AG04449 (cell line): Measurements from ENCODE around the gene TMEM129.

Experiments
- CTCF ChIA-PET: fragments of 350-600 bp; formaldehyde crosslinking; extraction: SDS; loops from one replicate; lab custom pipeline; 2021; ENCODE audit warnings: antibody characterized with exemption; lab: Yijun Ruan, JAX
- POLR2A ChIA-PET: fragments of 400-600, 350-600 bp; formaldehyde crosslinking; extraction: SDS; loops from one replicate; lab custom pipeline; 2020; ENCODE audit warnings: antibody characterized with exemption, inconsistent platforms; lab: Yijun Ruan, JAX
- DNase-seq: peaks from one replicate; pipeline ENCODE4 v3.0.0-alpha.2; 2010; ENCODE audit warnings: low read depth, low spot score
- H3K4me3 ChIP-seq: 2 replicates; pipeline ENCODE4 v1.5.1; 2011; ENCODE audit warnings: low read depth, mild to moderate bottlenecking, control low read depth, low read length
- TF ChIP-seq, protein P1 (sequence below): IDR thresholded peaks from one replicate; pipeline ENCODE4 v1.5.1; 2011; ENCODE audit warnings: mild to moderate bottlenecking, moderate library complexity, low read length, control low read depth, inconsistent platforms; ENCODE audit not compliant: insufficient read depth; ENCODE audit errors: missing control alignments

The TMEM129 gene

DNA sequence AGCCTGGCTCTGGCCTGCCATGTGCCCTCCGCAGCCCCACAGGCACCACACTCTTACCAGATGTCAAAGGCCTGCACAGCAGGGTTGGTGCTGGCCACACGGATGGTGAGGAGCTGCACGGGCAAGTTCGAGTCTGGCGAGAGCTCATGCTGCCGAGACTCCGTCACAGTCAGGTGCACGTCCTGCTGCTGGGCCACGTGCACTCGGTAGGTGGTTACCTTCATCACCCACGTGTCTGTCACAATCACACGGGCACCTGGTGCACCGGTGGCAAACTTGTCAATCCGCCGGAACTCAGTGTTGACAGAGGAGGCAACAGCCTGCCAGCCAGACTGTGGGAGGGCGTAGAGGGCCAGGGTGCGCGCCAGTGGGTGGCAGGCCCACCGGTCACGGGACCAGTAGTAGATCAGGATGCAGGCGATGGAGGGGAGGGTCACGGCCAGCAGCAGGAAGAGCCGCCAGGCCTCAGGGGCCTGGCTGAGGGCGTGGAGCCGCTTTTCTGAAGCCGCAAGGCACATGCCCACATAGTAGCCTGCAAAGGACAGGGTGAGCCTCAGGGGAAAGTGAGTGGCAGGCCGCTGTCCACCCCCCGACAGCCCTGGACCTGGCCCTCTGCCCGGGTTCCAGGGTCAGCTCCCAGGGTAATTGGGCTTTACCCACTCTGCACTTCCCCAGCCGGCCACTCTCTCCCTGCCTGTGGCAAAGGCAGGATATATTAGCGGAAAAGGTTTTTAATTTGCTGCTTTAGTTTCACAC is 2.9 kb downstream of the TMEM129 start:
- POLR2A ChIA-PET = interaction anchor here (0.6 kb wide), 1 partner anchor 21 kb away, joined by 3 read pairs; no protein-coding TSS in a partner anchor
- CTCF ChIA-PET = interaction anchor here (1.1 to 15.3 kb wide), 5 partner anchors 8 to 193 kb away, joined by 4 to 268 read pairs (median 4); no protein-coding TSS in a partner anchor
- no peak overlapping the region for H3K4me3 ChIP-seq
- DNase-seq = no peak
- TF ChIP-seq, protein P1, sequence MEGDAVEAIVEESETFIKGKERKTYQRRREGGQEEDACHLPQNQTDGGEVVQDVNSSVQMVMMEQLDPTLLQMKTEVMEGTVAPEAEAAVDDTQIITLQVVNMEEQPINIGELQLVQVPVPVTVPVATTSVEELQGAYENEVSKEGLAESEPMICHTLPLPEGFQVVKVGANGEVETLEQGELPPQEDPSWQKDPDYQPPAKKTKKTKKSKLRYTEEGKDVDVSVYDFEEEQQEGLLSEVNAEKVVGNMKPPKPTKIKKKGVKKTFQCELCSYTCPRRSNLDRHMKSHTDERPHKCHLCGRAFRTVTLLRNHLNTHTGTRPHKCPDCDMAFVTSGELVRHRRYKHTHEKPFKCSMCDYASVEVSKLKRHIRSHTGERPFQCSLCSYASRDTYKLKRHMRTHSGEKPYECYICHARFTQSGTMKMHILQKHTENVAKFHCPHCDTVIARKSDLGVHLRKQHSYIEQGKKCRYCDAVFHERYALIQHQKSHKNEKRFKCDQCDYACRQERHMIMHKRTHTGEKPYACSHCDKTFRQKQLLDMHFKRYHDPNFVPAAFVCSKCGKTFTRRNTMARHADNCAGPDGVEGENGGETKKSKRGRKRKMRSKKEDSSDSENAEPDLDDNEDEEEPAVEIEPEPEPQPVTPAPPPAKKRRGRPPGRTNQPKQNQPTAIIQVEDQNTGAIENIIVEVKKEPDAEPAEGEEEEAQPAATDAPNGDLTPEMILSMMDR = no peak

DNA sequence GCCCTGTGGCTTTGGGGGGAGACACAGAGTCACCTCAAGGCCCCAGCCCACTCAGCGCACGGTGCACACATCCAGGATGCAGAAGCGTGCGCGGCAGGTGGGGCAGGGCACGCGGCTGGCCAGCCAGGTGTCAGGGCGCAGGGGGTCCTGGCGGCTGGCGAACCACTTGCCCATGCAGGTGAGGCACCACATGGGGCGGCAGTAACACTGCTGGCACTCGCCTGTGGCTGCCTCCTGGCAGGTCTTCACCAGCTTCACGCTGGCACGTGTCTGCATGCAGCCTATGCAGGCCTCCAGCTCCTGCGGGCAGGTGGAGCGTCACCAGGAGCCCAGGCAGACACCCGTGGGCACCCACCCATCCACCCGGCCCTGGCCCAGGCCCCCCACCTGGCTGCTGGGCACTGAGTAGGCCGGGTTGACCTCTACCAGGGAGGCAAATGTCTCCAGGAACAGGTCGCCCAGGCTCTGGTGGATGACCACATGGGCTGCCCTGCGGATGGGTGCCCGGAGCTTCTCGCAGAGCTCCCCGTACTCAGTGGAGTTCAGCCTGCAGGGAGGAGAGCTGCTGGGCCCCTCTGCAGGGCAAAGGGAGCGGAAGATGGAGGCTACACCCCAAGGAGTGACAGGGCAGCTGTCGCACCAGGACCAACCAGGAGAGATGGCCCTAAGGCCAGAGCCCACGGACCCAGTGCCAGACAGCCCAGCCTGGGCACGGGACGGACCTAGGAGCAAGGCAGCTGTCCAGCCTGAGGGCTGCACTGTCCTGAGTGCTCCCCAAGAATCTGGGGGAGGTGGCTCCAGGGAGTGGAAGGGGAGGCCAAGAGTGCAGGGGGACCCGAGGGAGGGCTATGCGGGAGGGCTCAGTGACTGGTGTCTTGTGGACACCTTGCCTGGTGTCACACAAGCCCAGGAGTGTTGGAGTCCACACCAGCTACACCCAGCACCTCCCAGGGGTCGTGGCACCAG is 3.7 kb downstream of the TMEM129 start:
- TF ChIP-seq, protein P1 = no peak
- POLR2A ChIA-PET = interaction anchor here (0.6 kb wide), 1 partner anchor 20 kb away, joined by 3 read pairs; no protein-coding TSS in a partner anchor
- CTCF ChIA-PET = interaction anchor here (1.6 to 15.3 kb wide), 3 partner anchors 10 to 193 kb away, joined by 4 to 268 read pairs (median 7); no protein-coding TSS in a partner anchor
- no peak overlapping the region for H3K4me3 ChIP-seq
- no peak for DNase-seq

DNA sequence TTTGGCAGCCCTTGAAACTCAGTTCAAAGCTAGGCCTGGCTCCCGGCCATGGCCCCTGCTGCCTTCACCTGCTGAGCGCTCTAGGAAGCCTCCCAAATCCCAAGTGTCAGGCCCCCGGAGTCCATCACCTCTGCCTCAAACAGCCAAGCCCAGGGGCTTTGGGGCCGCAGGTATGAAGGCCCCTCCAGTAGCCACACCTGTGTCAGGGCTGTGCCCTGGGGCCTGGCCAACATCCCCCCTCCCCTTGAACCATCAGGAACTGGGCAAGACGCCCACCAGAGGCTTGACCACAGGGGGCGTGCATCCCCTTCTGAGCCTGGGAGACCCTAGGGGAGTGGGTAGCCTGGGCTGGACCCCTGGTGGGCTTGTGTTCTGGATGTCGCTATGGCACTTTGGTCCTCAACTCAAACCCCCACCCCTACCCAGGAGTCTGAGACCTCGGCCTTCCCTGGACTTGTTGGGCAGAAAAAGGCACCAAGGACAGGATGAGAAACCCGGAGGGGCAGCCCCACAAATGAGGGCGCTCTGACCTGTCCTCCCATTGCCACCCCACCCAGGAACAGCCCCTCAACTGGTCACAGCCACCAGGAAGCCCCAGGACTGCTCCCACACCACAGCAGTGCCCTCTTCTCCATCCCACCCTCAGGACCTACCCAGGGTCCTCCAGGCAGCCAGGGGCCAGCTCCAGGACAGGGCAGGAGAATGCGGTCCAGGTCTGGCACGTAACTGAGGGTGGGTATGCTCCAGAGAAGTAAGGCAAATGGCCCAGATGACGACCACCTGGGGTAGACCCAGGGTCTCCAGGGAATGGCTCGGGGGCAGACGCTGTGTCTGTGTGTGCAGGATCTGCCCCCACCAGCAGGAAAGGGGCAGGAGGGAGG is 4.8 kb downstream of the TMEM129 start:
- TF ChIP-seq, protein P1 = no peak
- no peak overlapping the region for H3K4me3 ChIP-seq
- CTCF ChIA-PET = interaction anchor here (1.9 to 15.3 kb wide), 3 partner anchors 10 to 24 kb away, joined by 7 to 268 read pairs (median 56); no protein-coding TSS in a partner anchor
- POLR2A ChIA-PET = no interaction called here
- DNase-seq = no peak

DNA sequence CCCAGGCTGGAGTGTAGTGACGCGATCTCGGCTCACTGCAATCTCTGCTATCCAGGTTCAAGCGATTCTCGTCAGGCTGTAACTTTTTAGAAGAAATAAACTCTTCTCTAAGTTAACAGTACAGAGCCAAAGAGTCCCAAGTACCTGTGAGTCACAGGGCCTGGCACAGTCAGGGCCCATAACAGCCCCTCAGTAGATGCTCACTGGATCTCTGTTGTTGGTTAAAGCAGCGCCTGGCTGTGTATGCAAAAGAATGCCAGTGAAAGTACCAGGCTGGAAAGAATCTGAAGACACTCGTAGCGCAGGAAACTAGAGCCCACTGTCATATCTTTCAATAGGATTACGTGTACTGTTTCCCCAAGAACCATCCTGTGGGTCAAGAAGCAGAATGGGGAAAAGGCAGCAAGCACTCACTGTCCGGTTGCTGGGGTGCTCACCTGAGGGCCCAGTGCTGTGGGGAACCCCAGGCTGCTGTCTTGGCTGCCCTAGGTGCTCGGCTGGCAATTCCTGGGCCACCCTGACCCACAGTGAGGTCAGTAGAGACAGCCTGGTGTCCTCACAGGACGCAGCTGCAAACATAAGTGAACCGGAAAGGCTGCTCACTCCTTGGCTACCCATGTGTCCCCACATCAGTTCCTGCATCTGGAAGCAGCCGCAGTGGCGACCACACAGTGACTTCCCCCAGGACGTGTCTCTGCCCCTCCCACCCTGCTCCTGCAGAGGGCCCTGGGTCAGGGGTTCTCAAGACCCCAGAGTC is 5.9 kb downstream of the TMEM129 start:
- ChIA-PET POLR2A (no interaction called here), CTCF (interaction anchor here (7.8 kb wide), 1 partner anchor 12 kb away, joined by 56 read pairs; no protein-coding TSS in a partner anchor)
- TF ChIP-seq, protein P1 = no peak
- no peak for DNase-seq
- no peak overlapping the region for H3K4me3 ChIP-seq

DNA sequence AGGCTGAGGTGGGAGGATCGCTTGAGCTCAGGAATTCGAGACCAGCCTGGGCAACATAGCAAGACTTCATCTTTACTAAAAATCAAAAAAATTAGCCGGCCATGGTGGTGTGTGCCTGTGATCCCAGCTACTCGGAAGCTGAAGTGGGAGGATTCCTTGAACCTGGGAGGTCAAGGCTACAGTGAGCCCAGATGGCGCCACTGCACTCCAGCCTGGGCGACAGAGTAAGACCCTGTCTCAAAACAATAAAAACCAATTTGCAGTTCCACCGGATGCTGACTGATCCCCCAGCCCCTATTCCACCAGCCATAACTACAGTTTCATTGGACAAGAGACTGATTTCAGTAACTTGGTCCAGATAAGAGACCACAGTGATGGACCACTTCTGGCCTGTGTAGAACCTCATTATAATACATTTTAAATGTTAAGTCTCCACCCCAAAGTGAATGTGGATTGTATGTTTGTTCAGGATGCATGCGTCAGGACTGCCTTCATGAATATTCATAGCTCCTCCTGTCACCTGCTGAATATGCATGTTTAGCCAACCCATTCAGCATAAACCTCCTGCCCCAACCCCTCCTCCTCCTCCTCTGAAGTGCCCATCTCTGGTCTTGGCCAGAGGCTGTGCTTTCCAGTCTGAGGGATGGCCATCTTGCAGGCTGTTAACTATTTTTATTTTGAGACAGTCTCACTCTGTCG is 6.7 kb downstream of the TMEM129 start:
- DNase-seq = no peak
- TF ChIP-seq, protein P1 = no peak
- no peak overlapping the region for H3K4me3 ChIP-seq
- ChIA-PET CTCF (interaction anchor here (2.2 to 7.8 kb wide), 3 partner anchors 10 to 21 kb away, joined by 5 to 56 read pairs (median 20); no protein-coding TSS in a partner anchor), POLR2A (no interaction called here)
